Adrenal gland (tissue), 12 donors: ENCODE results near the gene CRYGB. TPM values are rescaled to one million over a fixed set of nuclear protein-coding genes. Genes with fewer than 3 reads are reported as not detected.

ENCODE experiments used
- DNase-seq, 7 donors: peaks; one replicate each; pipeline ENCODE4 v3.0.0-alpha.2; 2019 to 2020
- H3K27ac ChIP-seq, 5 donors: fragments of 200-600 bp; sonication (generic) in 4 of 5; 1 replicate in 3 of 5; 2 replicates in 2 of 5; pipeline versions ENCODE4 v1.5.1 to v1.8.0; 2016 to 2020; ENCODE audit warnings: mild to moderate bottlenecking in 1 of 5
- H3K27me3 ChIP-seq: fragments of 200-600 bp; 2 replicates; pipeline ENCODE4 v1.8.0; 2021
- H3K36me3 ChIP-seq, 2 donors: fragments of 200-600 bp; replicated peaks in 1 of 2; 1 replicate in 1 of 2; 2 replicates in 1 of 2; pipeline versions ENCODE4 v1.5.1 to v1.8.0; 2018 to 2022
- H3K4me1 ChIP-seq, 2 donors: fragments of 200-600 bp; replicated peaks in 1 of 2; 1 replicate in 1 of 2; 2 replicates in 1 of 2; pipeline versions ENCODE4 v1.5.1 to v1.8.0; 2018 to 2021
- H3K4me3 ChIP-seq, 4 donors: fragments of 200-600 bp; sonication (generic) in 3 of 4; one replicate each; pipeline ENCODE4 v1.5.1; 2016 to 2018
- H3K9me3 ChIP-seq, 3 donors: fragments of 200-600 bp; sonication (generic) in 1 of 3; replicated peaks in 1 of 3; 1 replicate in 2 of 3; 2 replicates in 1 of 3; pipeline versions ENCODE4 v1.5.1 to v1.8.0; 2016 to 2021
- POLR2A ChIP-seq, 2 donors: fragments of 450-650 bp; IDR thresholded peaks; one replicate each; pipeline ENCODE4 v1.6.1; 2017; ENCODE audit warnings: antibody characterized with exemption in 2 of 2, mild to moderate bottlenecking in 2 of 2, moderate library complexity in 1 of 2
- intact Hi-C, 2 donors: fragments of 100-400 bp; cut with DNase I; formaldehyde crosslinking; loops; one replicate each; pipeline versions ENCODE4 v1.14.1 to v1.15.0; 2022 to 2023
- polyA plus RNA-seq, 3 donors: library from polyadenylated mRNA; stranded (reverse); fragments of 200-250 nt in 2 of 3; fragments of 350-450 nt in 1 of 3; fragmentation: Illumina TruSeq in 1 of 3; extraction: RNeasy Lipid Tissue Mini Kit (QIAGEN cat#74804) in 1 of 3; gene quantifications; one replicate each; pipeline ENCODE4 v1.2.3, GENCODE V29; 2013 to 2014
- total RNA-seq, 9 donors: library from RNA; depleted of rRNA in 4 of 9; stranded (reverse); fragments of >200 nt in 4 of 9; fragments of 120-200 nt in 1 of 9; fragmentation: NEBNext Ultra II Directional in 1 of 9; extraction: Animal tissue kit (Norgen Biotek cat#: 25700) in 1 of 9; gene quantifications; one replicate each; pipeline versions ENCODE4 v1.1.0 to v1.2.4, GENCODE V29; 2013 to 2023
- TF ChIP-seq, protein P1 (sequence below), 6 experiments: fragments of 450-650 bp in 4 of 6; fragments of 200-600 bp in 2 of 6; sonication (generic) in 1 of 6; IDR thresholded peaks; 1 replicate in 5 of 6; 2 replicates in 1 of 6; pipeline versions ENCODE4 v1.5.1 to v1.8.0; 2016 to 2021; ENCODE audit warnings: antibody characterized with exemption in 6 of 6, mild to moderate bottlenecking in 2 of 6, moderate library complexity in 1 of 6
- donor health status: healthy with polysubstance abuse.
- donor health status: Bipolar disorder and iron deficiency.
- donor health status: DM: yes; HTN: yes; CAD: no.
- donor health status: DM: no; HTN: no; CAD: no.
- donor health status: DM: no; HTN: no; CAD: no.
- donor health status: DM: yes; HTN: yes; CAD: no.

The CRYGB gene
- total and polyA plus RNA-seq, 12 donors = not detected

GRCh38 chr2:208093128-208093527 is 52.8 kb downstream of the CRYGB start:
- no peak for DNase-seq
- Histone ChIP-seq H3K4me1 (no peaks in the 10 kb centered on the region), H3K27me3 (no peaks in the 10 kb centered on the region), H3K36me3 (no peaks in the 10 kb centered on the region), H3K9me3 (no peaks in the 10 kb centered on the region), H3K4me3 (no peak overlapping the region), H3K27ac (no peak overlapping the region)
- intact Hi-C loops = no loop called here
- TF ChIP-seq POLR2A (IDR thresholded peaks at IDR 0.05) = no peak
- TF ChIP-seq, protein P1, sequence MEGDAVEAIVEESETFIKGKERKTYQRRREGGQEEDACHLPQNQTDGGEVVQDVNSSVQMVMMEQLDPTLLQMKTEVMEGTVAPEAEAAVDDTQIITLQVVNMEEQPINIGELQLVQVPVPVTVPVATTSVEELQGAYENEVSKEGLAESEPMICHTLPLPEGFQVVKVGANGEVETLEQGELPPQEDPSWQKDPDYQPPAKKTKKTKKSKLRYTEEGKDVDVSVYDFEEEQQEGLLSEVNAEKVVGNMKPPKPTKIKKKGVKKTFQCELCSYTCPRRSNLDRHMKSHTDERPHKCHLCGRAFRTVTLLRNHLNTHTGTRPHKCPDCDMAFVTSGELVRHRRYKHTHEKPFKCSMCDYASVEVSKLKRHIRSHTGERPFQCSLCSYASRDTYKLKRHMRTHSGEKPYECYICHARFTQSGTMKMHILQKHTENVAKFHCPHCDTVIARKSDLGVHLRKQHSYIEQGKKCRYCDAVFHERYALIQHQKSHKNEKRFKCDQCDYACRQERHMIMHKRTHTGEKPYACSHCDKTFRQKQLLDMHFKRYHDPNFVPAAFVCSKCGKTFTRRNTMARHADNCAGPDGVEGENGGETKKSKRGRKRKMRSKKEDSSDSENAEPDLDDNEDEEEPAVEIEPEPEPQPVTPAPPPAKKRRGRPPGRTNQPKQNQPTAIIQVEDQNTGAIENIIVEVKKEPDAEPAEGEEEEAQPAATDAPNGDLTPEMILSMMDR (IDR thresholded peaks at IDR 0.05) = no peak

Other genes with a start within 250 kb of the CRYGB start
- 10 to 100 TPM; 14.4 to 39.6 (median 25.3) TPM for gene PLEKHM3, start 120.6 kb downstream of the CRYGB start, total RNA-seq
- gene PLEKHM3, start 120.6 kb downstream of the CRYGB start, polyA plus RNA-seq = 10 to 100 TPM in 2 of 3 donors, 1 to 10 TPM in 1; 9.5 to 16.8 (median 11.0) TPM
- not detected for gene CRYGD, start 21.6 kb downstream of the CRYGB start, total RNA-seq
- gene CRYGD, start 21.6 kb downstream of the CRYGB start, polyA plus RNA-seq = not detected
- not detected for gene CRYGC, start 16.3 kb downstream of the CRYGB start, total RNA-seq
- gene CRYGC, start 16.3 kb downstream of the CRYGB start, polyA plus RNA-seq = not detected
- not detected for gene CRYGA, start 17.4 kb upstream of the CRYGB start, total RNA-seq
- not detected for gene CRYGA, start 17.4 kb upstream of the CRYGB start, polyA plus RNA-seq
- gene C2orf80, start 43.9 kb upstream of the CRYGB start, total RNA-seq = not detected
- gene C2orf80, start 43.9 kb upstream of the CRYGB start, polyA plus RNA-seq = not detected
- 100 to 1,000 TPM; 337 to 937 (median 491) TPM for gene IDH1, start 108.9 kb upstream of the CRYGB start, total RNA-seq
- gene IDH1, start 108.9 kb upstream of the CRYGB start, polyA plus RNA-seq = 100 to 1,000 TPM in 2 of 3 donors, 10 to 100 TPM in 1; 82.8 to 525 (median 117) TPM
- gene PIKFYVE, start 120.1 kb upstream of the CRYGB start, total RNA-seq = 10 to 100 TPM; 15.4 to 36.5 (median 26.0) TPM
- 10 to 100 TPM in 1 of 3 donors, 1 to 10 TPM in 2; 5.1 to 17.8 (median 7.4) TPM for gene PIKFYVE, start 120.1 kb upstream of the CRYGB start, polyA plus RNA-seq